T-helper 9 cell (primary cell): ENCODE data around the gene NPDC1.
"Not testable (repeated sequence)": the region's sequence is repeated elsewhere in the genome, so short reads cannot be mapped to it uniquely, and the experiment has no call there.

ENCODE experiments used
- DNase-seq: peaks from one replicate; pipeline ENCODE4 v3.0.0-alpha.2; 2020

NPDC1 gene

DNA sequence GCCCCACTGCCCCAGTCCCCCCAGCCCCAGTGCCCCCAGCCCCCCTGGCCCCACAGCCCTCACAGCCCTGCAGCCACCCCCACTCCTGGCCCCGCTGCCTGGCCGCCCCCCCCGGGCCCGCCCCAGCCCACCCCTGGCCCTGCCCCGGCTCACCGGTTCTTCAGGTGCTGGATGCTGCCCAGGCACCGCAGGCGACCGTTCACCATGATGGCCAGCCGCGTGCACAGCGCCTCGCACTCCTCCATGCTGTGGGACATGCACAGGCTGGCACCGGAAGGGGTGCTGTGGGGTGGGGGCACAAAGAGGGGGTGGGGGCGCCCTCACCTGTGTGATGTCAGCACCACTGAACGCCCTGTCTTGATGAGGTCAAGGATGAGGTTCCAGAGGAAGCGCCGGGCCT, 36.8 kb downstream of the NPDC1 start:
- no peak for DNase-seq

GRCh38 chr9:137008312-137008711, 37.7 kb downstream of the NPDC1 start:
- DNase-seq: no peak

GRCh38 chr9:137007816-137008270, 38.1 kb downstream of the NPDC1 start:
- no peak for DNase-seq

GRCh38 chr9:137007108-137007815, 38.7 kb downstream of the NPDC1 start:
- no peak for DNase-seq

DNA sequence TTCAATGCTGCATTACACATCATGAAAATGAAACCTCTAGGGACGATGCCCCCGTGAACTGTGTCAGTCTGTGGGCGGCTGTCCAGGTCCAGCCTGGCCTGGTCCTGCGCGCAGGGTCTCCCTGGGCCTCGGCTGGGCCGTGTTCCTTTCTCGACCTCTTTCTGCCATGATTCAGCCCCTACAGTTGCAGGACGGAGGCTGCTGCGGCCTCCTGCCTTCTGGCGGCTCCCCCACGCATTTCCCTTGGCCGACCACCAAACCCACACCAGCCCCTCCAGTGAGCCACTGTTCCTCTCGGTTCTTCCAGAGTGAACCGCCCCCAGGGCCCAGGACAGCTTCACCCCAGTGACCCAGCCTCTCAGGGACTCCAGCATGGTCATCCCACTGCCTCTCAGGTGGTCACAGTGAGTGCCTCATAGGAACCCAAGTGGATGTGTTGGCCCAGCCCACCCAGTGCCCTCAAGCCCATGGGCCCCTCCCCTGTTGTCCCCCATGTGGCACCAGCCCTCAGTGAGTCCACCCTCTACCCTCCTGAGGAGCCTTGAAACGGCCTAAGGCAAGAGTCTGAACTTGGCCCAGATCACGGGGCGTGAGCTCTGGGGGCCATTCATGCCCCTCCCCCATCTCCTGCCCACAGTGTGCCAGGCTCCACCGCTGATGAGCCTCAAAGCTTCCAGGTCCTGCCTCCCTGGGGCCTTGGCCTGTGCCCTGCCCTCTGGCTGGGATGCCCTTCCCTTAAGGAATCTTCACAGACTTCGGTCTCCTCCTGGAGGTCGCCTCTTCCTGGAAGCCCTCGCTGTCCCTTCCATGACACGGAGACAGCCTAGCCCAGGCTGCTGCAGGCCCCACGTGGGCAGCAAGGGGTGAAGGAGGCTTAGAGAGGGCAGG, 39.6 kb downstream of the NPDC1 start:
- no peak for DNase-seq

- DNase-seq: not testable (repeated sequence)
Observed at GRCh38 chr9:137004285-137004684, 41.7 kb downstream of the NPDC1 start.

DNA sequence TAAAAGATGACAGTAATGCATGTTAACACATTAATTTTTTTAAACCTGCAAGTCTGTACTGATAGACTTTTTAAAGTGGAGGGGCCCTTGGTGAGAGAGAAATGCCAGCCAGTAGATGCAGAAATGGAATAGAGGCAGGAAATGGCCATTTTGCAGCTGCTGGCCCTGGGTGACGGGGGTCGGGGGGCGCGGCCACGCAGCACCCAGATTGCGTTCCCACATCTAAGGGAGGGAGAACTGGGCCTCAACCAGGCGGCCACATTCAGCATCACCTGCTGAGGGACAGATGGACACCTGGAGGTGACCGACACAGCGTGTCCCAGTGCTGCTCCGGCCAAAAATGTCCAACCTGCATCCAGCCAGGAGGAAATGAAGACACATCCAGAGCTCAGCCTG, 43.3 kb downstream of the NPDC1 start:
- no peak for DNase-seq

- DNase-seq: no peak
Observed at GRCh38 chr9:137001857-137002645, 43.9 kb downstream of the NPDC1 start.

- DNase-seq: no peak
Observed at GRCh38 chr9:137000177-137000930, 45.6 kb downstream of the NPDC1 start.

DNA sequence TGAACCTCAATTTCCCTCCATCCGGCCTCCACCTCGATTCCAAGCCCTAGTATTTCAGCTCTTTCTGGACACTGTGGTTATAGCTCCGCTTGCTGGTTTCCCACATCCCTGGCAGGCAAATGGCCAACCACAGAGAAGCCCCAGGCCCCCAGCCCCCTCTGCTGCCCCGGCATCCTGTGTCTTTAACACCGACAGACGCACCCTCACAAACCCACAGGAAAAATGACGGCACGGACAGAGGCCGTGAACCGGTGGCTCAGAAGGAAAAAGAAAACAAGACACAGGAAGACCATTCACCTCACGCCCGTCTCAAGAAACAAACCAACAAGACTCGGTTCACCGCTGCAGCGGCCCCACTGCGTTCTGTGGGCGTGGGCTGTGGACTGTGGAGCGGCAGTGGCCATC, 48.1 kb downstream of the NPDC1 start:
- DNase-seq: no peak

GRCh38 chr9:136997371-136997770, 48.6 kb downstream of the NPDC1 start:
- no peak for DNase-seq

DNA sequence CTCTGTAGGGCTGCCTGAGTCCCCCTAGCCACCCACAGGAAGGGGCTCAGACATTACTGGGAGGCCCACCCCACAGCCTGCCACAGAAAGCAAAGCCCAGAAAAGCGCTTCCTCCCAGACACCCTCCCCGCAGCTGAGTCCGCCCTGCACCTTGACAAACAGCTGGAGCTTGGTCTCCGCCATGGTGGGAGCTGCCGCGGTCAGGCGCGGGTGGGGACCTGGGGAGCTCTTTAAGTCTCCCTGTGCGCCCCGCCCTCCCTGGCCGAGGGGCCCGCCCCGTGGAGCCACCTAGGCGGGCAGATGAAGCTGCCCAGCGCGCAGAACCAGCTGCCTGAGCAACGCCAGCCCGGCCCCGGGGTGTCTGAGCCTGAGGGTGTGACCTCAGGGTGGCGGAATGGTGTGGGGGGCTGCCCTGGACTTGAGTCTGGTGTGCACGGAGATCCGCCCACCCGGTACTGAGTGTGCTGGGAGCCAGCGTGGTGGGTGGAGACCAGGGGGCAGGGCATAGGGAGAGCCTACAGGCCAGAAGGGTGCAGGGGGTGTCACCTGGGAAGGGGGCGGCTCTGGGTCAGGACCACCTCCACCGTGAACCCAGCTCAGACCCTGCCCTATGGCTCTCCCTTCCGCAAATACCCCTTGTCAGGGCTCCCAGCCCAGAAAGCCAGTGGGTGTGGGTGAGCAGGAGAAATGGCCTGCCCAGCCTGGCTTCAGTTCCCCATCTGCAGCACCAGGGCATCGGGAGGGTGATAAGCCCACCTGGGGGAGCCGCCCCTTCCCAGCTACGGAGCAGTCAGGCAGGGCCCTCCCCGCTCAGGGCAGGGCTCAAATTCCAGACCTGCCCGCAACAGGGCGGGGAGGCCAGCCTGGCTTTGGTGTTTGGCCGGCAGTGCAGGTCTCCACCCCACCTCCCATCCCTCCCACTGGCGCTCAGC, 49.4 kb downstream of the NPDC1 start, which contains the start of gene CLIC3:
Gene CLIC3, minus strand, starts transcription at position 208 of the 932 bp plus-strand sequence. Its CDS starts 25 bp downstream, at position 183.
- DNase-seq: peak; percentile 36

GRCh38 chr9:136995772-136996311, 50.1 kb downstream of the NPDC1 start:
- DNase-seq: no peak

DNA sequence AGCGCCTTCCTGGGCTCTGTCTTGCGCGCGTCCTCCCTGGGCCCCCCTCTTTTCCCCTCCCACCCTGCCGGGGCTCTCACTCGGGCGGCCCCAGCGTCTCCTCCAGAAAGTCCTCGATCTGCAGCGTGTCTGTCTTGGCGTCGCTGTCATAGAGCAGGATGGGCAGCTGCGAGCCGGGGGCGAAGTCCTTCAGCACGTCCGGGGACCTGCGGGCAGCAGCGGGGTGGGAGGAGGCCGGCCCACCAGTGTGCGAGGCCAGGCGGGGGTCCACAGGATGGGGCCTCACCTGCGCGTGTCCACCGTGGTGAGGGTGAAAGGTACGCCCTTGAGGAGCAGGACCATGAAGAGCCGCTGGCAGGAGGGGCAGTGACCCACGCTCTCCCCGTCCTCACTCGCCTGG, 50.6 kb downstream of the NPDC1 start:
- DNase-seq: no peak

- DNase-seq: no peak
Observed at GRCh38 chr9:136994888-136995230, 51.1 kb downstream of the NPDC1 start.

GRCh38 chr9:136994180-136994887, 51.6 kb downstream of the NPDC1 start:
- no peak for DNase-seq

GRCh38 chr9:136992819-136993369, 53.1 kb downstream of the NPDC1 start:
- no peak for DNase-seq

GRCh38 chr9:136991993-136992818, 53.8 kb downstream of the NPDC1 start, which contains the start of gene PAXX:
TSS of gene PAXX (plus strand) at chr9:136992422. CDS start at chr9:136992444, 22 bp downstream.
- DNase-seq: peak; percentile 94
